Suprapubic skin (tissue), 3 donors: ENCODE data around the gene PRKN.

Experiments used
- CTCF ChIP-seq, 2 donors: fragments of 200-600 bp in 1 of 2; fragments of 450-650 bp in 1 of 2; sonication (generic) in 1 of 2; IDR thresholded peaks; one replicate each; pipeline ENCODE4 v1.5.1; 2016 to 2019; ENCODE audit warnings: antibody characterized with exemption in 2 of 2, mild to moderate bottlenecking in 1 of 2, moderate library complexity in 1 of 2
- POLR2A ChIP-seq, 2 donors: fragments of 450-650 bp; IDR thresholded peaks; one replicate each; pipeline ENCODE4 v1.6.1; 2017; ENCODE audit warnings: antibody characterized with exemption in 2 of 2, mild to moderate bottlenecking in 2 of 2, moderate library complexity in 2 of 2

- TF ChIP-seq POLR2A (IDR thresholded peaks at IDR 0.05) (no peak), CTCF (IDR thresholded peaks at IDR 0.05) (no peak)
These were observed 899.2 kb downstream of the PRKN start for GRCh38 chr6:161828355-161828754.
